GM21528 (cell line): ENCODE results near the gene SHD.
"Not testable (repeated sequence)": the region's sequence is repeated elsewhere in the genome, so short reads cannot be mapped to it uniquely, and the experiment has no call there.

Source experiments
- ATAC-seq: cut with Tn5 transposase; IDR thresholded peaks from one replicate; pipeline ENCODE4 v1.9.1; 2021; ENCODE audit warnings: mild to moderate bottlenecking, moderate library complexity; ENCODE audit not compliant: unreplicated experiment, low FRiP score

Gene SHD

DNA sequence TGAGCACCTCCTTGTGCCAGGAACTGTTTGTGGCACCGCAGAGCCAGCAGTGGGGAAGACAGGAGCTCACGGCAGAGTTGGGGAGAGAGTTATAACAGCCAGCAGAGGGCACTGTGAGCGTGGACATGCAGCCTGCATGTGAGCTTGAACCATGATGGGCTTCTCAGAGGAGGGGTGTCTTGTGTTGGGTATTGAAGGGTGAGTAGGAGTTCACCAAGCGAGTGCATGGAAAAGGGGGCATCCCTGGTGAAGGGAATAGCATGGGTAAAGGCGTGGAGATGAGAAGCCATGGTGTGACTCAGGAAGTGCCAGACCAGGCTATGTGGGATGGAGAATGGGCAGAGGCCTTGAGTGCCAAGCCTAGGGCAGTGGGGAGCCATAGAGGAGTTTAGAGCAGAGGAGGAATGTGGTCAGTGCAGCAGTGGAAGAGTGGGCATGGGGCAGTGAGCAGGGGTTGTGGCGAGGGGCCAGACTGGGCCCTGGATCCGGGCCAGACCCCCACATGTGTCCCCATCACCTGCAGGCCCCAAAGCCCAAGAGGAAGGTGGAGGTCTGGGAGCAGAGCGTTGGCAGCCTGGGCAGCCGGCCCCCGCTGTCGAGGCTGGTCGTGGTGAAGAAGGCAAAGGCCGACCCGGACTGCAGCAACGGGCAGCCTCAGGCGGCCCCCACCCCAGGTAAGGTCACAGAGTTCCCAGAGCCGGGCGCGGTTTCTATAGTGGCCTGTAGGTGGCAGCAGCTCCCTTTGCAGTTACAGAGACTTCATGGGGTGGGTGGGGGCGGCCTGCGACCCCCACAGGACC, 11.8 kb upstream of the SHD start:
- no peak for ATAC-seq

GRCh38 chr19:4267901-4268815, 10.9 kb upstream of the SHD start:
- no peak for ATAC-seq

DNA sequence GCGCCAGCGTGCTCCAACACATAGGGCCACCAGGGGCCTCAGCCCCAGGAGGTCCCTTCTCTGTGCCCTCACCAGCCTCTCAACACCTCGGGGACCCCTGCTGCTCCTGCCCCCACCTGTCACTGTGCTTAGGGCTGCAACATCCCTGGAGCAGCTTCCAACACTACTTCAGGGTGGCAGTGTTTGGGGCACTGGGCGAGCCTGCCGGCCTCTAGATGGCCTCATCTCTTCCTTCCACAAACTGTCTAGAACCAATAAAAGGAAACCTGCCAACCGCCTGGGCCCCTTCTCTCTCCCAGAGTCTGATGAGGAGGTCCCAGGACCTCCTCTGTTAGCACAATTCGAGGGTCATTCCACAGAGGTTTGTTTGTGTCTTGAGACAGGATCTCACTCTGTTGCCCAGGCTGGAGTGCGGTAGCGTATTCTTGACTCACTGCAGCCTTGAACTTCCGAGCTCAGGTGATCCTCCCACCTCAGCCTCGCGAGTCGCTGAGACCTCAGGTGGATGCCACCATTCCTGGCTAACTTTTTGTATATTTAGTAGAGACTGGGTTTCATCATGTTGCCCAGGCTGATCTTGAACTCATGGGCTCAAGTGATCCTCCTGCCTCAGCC, 10.1 kb upstream of the SHD start:
- ATAC-seq: no peak

- no peak for ATAC-seq
These were observed 6.2 kb upstream of the SHD start for GRCh38 chr19:4272894-4273293.

DNA sequence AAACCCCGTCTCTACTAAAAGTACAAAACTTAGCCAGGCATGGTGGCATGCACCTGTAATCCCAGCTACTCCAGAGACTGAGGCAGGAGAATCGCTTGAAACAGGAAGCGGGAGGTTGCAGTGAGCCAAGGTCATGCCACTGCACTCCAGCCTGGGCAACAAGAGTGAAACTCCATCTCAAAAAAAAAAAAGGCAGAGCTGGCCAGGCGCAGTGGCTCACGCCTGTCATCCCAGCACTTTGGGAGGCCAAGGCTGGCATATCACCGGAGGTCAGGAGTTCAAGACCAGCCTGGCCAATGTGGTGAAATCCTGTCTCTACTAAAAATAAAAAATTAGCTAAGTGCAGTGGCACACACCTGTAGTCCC, 4.8 kb upstream of the SHD start:
- ATAC-seq: not testable (repeated sequence)

GRCh38 chr19:4277191-4277696, 1.8 kb upstream of the SHD start:
- no peak for ATAC-seq

- no peak for ATAC-seq
These were observed 1.1 kb upstream of the SHD start for GRCh38 chr19:4278010-4278409.

DNA sequence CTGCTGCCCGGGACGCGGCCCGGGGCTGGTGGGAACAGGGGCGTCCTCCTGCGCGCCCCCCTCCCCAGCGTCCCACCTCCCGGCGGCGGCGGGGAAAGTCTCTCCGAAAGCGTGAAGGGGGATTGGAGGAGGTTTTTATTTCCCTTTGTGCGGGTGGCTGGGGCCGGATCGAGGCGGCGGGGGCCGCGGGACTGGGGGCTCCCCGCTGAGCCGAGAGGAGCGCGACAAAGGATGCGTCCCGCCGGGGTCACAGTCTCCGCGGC, 132 bp downstream of the SHD start:
- no peak for ATAC-seq

- ATAC-seq: no peak
These were observed 710 bp downstream of the SHD start for GRCh38 chr19:4279530-4280422.

GRCh38 chr19:4284176-4284958, 5.3 kb downstream of the SHD start:
- ATAC-seq: no peak

DNA sequence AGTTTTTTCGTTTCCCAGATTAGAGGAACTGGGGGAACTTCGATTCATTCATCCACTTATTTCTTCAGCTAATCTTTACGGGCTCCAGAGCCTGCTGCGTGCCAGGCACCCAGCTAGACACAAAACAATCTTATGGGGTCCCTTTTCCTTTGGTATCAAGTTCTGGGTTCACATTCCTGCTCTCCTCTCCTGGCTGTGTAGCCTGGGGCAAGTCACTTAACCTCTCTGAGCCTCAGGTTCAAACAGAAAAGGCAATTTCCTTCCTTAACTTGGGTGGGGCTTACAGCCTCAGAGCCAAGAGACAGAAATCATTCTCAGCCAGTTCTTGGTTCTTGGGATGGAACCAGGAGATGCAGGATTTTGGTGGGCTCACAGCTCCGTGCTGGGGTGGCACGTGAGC, 5.9 kb downstream of the SHD start:
- no peak for ATAC-seq

GRCh38 chr19:4286141-4286540, 7.1 kb downstream of the SHD start:
- ATAC-seq: not testable (repeated sequence)

- no peak for ATAC-seq
These were observed 9.2 kb downstream of the SHD start for GRCh38 chr19:4288091-4288777.

DNA sequence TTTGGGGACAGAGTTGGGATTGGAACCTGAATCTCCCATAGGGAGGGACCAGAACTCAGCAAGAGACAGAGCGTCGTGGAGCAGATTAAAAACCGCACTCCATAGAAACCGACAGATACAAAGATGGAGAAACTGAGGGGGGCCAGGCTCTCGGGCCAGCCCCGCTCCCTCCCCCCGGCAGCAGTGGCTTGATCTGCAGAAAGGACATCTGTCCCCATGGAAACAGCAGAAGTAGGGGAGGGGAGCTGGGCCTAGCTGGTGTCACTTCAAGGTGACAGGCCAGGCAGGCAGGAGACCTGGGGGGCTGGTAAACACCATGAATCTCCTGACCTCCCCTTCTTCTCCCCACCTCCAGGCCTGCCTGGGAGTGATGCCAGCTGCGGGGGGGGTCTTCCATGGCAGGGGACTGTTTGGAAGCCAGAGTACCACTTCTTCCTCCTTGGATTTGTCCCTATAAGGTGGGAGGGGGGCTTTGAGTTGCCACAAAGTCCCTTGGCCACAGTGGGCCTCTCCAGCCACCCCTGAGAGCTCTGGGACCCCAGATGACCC, 12.2 kb downstream of the SHD start:
- ATAC-seq: no peak

- ATAC-seq: no peak
These were observed 13.4 kb downstream of the SHD start for GRCh38 chr19:4292515-4292914.

DNA sequence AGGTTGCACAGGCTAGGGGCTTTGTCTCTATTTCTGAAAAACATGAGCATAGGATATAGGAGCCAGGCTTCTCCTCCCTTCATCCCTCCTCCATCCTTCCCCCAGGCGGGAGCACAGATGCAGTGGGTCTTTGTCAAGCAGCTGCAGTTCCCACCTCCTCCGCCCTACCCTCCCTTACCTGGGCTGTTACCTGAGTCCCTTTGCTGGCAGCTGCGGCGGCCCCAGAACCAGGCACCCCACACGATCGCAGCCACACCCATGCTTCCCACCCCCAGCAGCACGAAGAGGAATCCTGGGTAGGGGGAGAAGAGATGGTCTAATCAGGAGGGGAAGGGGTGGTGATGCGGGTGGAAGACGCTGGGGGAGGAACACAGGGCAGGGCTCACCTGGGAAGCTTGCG, 15.3 kb downstream of the SHD start:
- no peak for ATAC-seq

GRCh38 chr19:4295972-4296771, 17.1 kb downstream of the SHD start:
- ATAC-seq: no peak
